ENCODE data around the gene ZDHHC8. TPM values are rescaled to one million over a fixed set of nuclear protein-coding genes. Genes with fewer than 3 reads are reported as not detected.

Gene ZDHHC8
- total and polyA plus RNA-seq, 10 of the 15 experiments (the other 5 are each of a cell fraction or from before 2014, with no cell fraction given): 0.03 to 46.3 (median 5.3) TPM

DNA sequence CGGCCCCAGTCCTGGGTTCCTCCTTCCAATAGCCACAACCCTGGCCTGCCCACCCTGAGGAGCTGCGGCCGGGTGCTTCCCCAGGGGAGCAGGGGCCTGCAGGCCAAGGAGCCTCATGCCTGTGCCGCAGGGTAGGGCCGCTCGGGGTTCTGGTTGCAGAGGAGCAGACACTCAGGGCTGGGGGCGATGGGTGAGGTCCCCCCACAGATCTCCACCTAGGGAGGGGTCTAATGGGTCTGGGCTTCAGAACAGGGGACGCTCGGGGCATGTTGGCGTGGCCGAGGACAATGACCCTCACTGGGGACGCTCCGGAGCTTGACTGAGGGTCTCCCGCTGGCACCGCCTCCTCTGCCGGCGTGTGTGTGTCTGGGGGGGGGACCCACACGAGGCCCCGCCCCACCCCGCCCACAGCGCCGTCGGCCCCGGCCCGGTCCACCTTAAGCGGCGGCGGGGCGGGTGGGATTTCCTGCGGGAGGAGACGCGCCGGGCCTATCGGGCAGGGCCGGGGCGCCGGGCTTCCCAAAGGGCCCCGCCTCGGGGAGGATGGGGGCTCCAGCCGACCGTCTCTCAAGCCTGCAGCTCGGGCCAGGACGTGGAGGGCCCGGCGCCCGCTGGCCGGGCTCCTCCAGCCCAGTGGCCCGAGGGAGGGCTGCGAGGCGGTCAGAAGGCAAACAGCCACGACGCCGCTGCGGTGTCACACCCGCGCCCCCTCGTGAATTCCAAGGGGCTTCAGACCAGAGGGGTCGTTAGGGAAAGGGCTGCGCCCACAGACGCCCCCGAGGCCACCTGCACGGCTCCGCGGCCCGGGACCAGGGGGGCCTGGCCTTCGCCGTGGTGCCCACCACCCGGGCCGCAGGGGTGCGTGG, 640 bp upstream of the ZDHHC8 start (continued):
- TF ChIP-seq ATF3 (IDR thresholded peaks at IDR 0.05; ENCODE audit: borderline replicate concordance, extremely low read depth, low read depth, low read length) (no peak), SKIL (IDR thresholded peaks at IDR 0.05; ENCODE audit: low read depth, poor library complexity, severe bottlenecking) (no peak), EZH2 (IDR thresholded peaks at IDR 0.05; ENCODE audit: borderline replicate concordance, control insufficient read depth, low read depth, low read length) (no peak), NFIC (IDR thresholded peaks at IDR 0.05; ENCODE audit: low read depth, low read length) (no peak), SP1 (IDR thresholded peaks at IDR 0.05; ENCODE audit: low read depth, low read length) (peak; percentile 42), POLR2AphosphoS2 (IDR thresholded peaks at IDR 0.05; ENCODE audit: low read depth, low read length) (no peak), FOS (IDR thresholded peaks at IDR 0.05; ENCODE audit: borderline replicate concordance, extremely low read depth, insufficient read length) (no peak), IKZF1 (conservative IDR thresholded peaks at IDR 0.05) (peak; percentile 54), POLR2A (IDR thresholded peaks at IDR 0.05; ENCODE audit: low read depth, low read length) (no peak), ZNF622 (IDR thresholded peaks at IDR 0.05) (no peak), GATAD2B (conservative IDR thresholded peaks at IDR 0.05; ENCODE audit: low read depth) (peak; percentile 59), HDGF (IDR thresholded peaks at IDR 0.05) (0 out of 2 replicates have a peak, but pooled peaks have one; percentile 37), TBL1XR1 (IDR thresholded peaks at IDR 0.05; ENCODE audit: low read depth, low read length) (no peak), CREB1 (IDR thresholded peaks at IDR 0.05; ENCODE audit: low read depth) (0 out of 2 replicates have a peak, but pooled peaks have one; percentile 49)

All from GM12878 (cell line).